ENCODE results near the gene CD48. TPM values are rescaled to one million over a fixed set of nuclear protein-coding genes. Genes with fewer than 3 reads are reported as not detected.

The CD48 gene
- total RNA-seq, 8 experiments from 2014 or later = 0.05 to 1.3 (median 0.32) TPM; not detected in 4

DNA sequence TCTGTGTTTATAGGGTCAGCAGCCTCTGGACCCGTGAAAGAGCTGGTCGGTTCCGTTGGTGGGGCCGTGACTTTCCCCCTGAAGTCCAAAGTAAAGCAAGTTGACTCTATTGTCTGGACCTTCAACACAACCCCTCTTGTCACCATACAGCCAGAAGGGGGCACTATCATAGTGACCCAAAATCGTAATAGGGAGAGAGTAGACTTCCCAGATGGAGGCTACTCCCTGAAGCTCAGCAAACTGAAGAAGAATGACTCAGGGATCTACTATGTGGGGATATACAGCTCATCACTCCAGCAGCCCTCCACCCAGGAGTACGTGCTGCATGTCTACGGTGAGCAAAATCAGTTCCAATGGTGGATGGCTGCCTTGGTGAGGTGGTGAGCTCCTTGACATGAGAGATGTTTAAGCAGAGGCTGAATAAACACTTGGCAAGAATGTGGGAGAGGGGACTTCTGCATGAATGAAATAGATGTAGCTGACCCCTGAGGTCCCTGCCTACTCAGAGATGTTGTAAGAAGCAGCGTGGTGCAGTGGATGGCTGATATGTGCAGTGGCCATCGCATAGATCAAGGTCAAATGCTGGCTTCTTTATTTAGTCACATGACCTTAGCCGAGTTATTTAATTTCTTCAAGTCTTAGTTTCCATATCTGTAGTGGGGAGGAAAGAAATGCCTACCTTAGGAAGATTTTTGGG is 36.7 kb upstream of the CD48 start:
- H3K27ac ChIP-seq = no peak overlapping the region
- H3K4me1 ChIP-seq (replicated peaks in 1 of 2) = peaks cover 0 to 5% of the 10 kb centered on the region in 2 donors
- 29 to 93% (median 81%) methylated on average over 1 to 9 of the region's 10 CpGs; no CpG with 5 or more reads in 2 of the 10 experiments for WGBS, 10 experiments
- in situ Hi-C loops (cut with MboI; ENCODE audit: low pct_unique_long_range_greater_than_20kb in 2 of 9, low sequenced_read_pairs in 9 of 9, unreplicated experiment in 9 of 9) = loop anchor here in 1 of 9 experiments (25.0 kb wide), 1 partner anchor 239 kb away; no protein-coding TSS in a partner anchor
- peak in 2 of 8 experiments; percentile 55 to 79 for ATAC-seq (replicated peaks in 6 of 8)
- no peak overlapping the region for H3K4me3 ChIP-seq

DNA sequence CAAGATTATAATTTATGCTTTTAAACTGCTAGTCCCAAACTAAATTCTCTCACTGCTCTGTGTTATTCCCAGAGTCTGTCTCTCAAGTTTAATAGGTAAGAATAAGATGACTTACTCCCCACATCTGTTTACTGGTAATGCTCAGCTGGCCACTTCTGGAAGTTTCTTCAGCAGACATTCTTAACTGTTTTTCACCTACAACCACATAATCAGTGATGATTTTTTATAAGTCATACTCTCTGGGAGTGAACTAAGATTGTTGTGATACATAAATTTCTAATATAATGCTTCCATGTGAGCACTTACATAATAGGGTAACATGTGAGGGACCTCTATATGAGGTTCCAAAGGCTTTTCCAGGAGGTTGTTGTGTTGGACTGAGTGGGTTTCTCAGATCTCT is 36.1 kb upstream of the CD48 start:
- Histone ChIP-seq H3K27ac (no peak overlapping the region), H3K4me1 (replicated peaks in 1 of 2) (peaks cover 0 to 4% of the 10 kb centered on the region in 2 donors), H3K4me3 (no peak overlapping the region)
- no peak for ATAC-seq (replicated peaks in 6 of 8)
- in situ Hi-C loops (cut with MboI; ENCODE audit: low pct_unique_long_range_greater_than_20kb in 2 of 9, low sequenced_read_pairs in 9 of 9, unreplicated experiment in 9 of 9) = loop anchor here in 1 of 9 experiments (25.0 kb wide), 1 partner anchor 240 kb away; no protein-coding TSS in a partner anchor

DNA sequence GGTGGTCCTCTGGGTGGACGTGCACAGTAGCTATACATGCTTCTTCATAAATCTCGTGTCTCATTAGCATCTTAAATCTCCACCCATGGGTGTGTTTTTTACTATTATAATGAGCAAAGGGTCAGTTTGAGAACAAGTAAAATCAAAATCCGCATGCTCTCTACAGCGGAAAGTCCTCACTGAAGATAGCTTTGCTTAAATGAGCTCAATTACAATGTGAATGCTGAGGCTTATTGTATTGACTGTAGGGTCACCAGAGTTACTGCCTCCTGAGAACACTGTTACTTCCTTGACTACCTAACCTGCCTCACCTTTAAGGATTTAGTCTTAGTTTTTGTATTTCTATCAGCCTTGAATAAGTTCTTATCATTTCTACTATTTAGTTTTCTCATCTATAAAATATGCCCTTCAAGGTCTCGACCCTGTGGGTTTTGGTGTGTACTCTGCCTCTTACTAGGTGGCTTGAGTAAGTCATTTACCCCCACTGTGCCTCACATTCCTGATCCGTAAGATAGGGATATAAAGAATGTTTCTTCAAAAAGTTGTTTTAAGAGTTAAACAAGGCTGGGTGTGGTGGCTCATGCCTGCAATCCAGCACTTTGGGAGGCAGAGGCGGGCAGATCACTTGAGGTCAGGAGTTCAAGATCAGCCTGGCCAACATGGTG is 35.3 kb upstream of the CD48 start:
- Histone ChIP-seq H3K27ac (no peak overlapping the region), H3K4me3 (no peak overlapping the region), H3K4me1 (replicated peaks in 1 of 2) (peaks cover 0 to 4% of the 10 kb centered on the region in 2 donors)
- 0 to 79% (median 55%) methylated on average over 1 to 7 of the region's 7 CpGs; no CpG with 5 or more reads in 1 of the 10 experiments for WGBS, 10 experiments
- ATAC-seq (replicated peaks in 6 of 8) = peak in 2 of 8 experiments; percentile 30 to 73
- in situ Hi-C loops (cut with MboI; ENCODE audit: low pct_unique_long_range_greater_than_20kb in 2 of 9, low sequenced_read_pairs in 9 of 9, unreplicated experiment in 9 of 9) = loop anchor here in 1 of 9 experiments (25.0 kb wide), 1 partner anchor 240 kb away; no protein-coding TSS in a partner anchor

DNA sequence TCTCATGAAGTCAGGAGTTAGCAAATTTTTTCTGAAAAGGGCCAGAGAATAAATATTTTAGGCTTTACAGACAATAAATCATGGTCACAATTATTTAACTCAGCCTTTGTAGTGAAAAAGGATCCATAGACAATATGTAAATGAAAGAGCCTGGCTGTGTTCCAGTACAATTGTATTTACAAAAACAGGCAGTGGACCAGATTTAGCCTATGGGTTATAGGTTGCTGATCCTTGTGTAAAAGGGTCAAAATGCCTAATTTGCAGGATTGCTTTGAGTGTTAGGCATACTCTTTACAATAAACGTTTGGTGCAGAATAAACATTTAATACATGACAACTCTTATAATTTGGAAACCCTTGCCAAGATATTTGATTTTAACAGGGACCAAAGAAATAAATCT is 33.9 kb upstream of the CD48 start:
- 0 to 40% (median 20%) methylated on average over 1 of the region's 1 CpG; no CpG with 5 or more reads in 1 of the 10 experiments for WGBS, 10 experiments
- ATAC-seq (replicated peaks in 6 of 8) = no peak
- no peak overlapping the region for H3K4me3 ChIP-seq
- H3K4me1 ChIP-seq (replicated peaks in 1 of 2) = peaks cover 0 to 4% of the 10 kb centered on the region in 2 donors
- H3K27ac ChIP-seq = no peak overlapping the region
- in situ Hi-C loops (cut with MboI; ENCODE audit: low pct_unique_long_range_greater_than_20kb in 2 of 9, low sequenced_read_pairs in 9 of 9, unreplicated experiment in 9 of 9) = loop anchor here in 1 of 9 experiments (25.0 kb wide), 1 partner anchor 242 kb away; no protein-coding TSS in a partner anchor

DNA sequence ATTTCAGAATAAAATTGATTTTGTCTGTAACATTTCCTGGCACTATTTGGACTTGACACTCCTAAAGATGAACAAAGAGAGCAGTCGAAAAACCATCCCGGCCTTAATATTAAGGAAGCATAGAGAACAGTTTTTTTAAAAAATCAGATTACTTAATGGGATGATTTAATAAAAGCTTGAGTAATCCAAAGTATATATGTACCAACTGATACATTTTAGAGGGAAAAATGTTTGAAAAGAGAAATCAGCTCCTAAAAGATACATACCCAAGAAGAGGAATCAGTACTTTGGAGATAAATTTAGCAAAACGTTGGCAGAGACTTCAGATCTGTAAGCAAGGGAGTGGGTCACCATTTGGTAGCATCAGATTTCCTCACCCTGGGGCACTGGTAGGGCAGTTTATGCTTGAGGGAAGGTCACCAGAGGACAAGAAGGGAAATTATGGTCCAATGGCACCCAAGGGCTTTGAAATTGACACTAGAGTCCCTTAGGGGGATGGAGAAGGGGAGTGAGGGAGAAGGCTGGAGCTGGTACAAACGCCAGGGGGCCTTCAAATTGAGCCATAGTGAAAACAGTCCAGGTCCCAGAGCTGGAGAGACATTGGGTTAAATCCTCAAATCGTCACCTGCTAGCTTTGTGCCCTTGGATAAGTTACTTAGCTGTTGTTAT is 33.4 kb upstream of the CD48 start:
- 7 to 91% (median 54%) methylated on average over 2 to 5 of the region's 5 CpGs for WGBS, 10 experiments
- no peak for ATAC-seq (replicated peaks in 6 of 8)
- in situ Hi-C loops (cut with MboI; ENCODE audit: low pct_unique_long_range_greater_than_20kb in 2 of 9, low sequenced_read_pairs in 9 of 9, unreplicated experiment in 9 of 9) = loop anchor here in 1 of 9 experiments (25.0 kb wide), 1 partner anchor 242 kb away; no protein-coding TSS in a partner anchor
- no peak overlapping the region for H3K27ac ChIP-seq
- H3K4me1 ChIP-seq (replicated peaks in 1 of 2) = peaks cover 0 to 4% of the 10 kb centered on the region in 2 donors
- H3K4me3 ChIP-seq = no peak overlapping the region

DNA sequence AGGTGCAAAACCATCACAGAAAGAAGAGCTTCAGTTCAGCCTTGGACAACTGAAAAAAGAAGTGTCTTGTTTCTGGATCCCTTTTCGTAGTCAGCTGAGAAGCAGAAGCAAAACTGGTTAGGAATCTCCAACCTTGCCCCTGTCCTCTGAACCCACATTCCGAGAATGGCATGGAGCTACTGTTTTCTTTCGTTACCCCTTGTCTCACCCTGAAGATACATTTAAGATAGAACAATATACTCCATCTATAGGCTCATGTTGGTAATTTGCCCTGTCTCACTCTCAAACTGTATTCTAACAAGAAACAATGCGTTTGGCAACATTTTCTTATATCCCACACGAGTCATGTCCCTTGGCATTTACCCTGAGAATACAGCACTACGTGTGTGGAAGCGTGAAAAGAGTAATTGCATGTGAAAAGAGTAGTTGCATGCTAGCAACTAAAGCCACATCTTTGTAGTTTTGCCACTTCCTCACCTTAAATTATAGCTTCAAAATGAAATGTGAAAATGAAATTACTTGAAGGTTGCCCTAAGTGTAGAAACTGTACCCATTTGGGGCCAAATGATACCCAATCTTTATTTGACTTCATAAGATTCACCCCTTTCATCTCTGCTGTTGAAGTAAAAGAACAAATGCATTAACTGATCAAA is 32.7 kb upstream of the CD48 start:
- in situ Hi-C loops (cut with MboI; ENCODE audit: low pct_unique_long_range_greater_than_20kb in 2 of 9, low sequenced_read_pairs in 9 of 9, unreplicated experiment in 9 of 9) = loop anchor here in 1 of 9 experiments (25.0 kb wide), 1 partner anchor 243 kb away; no protein-coding TSS in a partner anchor

DNA sequence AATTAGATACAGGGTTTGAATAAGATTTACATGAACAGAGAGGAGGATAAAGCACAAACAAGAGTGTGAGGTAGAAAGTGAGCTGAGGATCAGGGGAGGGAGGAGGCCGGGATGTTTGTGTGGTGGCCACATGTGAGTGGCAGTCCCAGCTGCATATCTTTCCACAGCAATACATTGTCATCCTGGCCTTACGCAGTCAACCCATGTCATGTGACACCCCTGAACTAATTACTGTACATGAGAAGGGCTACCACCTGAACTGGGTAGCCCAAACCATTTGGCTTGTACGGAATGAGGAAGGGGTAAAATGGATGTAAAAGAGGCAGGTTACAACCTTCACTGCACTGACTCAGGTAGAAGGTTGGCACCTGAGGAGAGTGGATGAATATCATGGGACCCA is 31.6 kb upstream of the CD48 start:
- ATAC-seq (replicated peaks in 6 of 8) = no peak
- Histone ChIP-seq H3K4me3 (no peak overlapping the region), H3K27ac (no peak overlapping the region), H3K4me1 (replicated peaks in 1 of 2) (peaks cover 0 to 4% of the 10 kb centered on the region in 2 donors)
- 20 to 100% (median 91%) methylated on average over 1 to 3 of the region's 3 CpGs; no CpG with 5 or more reads in 4 of the 10 experiments for WGBS, 10 experiments
- in situ Hi-C loops (cut with MboI; ENCODE audit: low pct_unique_long_range_greater_than_20kb in 2 of 9, low sequenced_read_pairs in 9 of 9, unreplicated experiment in 9 of 9) = loop anchor here in 1 of 9 experiments (25.0 kb wide), 1 partner anchor 244 kb away; no protein-coding TSS in a partner anchor

More for the DNA sequence above, 32.7 kb upstream of the CD48 start:
- H3K4me3 ChIP-seq = no peak overlapping the region
- 24 to 100% (median 67%) methylated on average over 1 to 7 of the region's 7 CpGs for WGBS, 10 experiments
- no peak for ATAC-seq (replicated peaks in 6 of 8)
- H3K27ac ChIP-seq = no peak overlapping the region
- peaks cover 0 to 4% of the 10 kb centered on the region in 2 donors for H3K4me1 ChIP-seq (replicated peaks in 1 of 2)

DNA sequence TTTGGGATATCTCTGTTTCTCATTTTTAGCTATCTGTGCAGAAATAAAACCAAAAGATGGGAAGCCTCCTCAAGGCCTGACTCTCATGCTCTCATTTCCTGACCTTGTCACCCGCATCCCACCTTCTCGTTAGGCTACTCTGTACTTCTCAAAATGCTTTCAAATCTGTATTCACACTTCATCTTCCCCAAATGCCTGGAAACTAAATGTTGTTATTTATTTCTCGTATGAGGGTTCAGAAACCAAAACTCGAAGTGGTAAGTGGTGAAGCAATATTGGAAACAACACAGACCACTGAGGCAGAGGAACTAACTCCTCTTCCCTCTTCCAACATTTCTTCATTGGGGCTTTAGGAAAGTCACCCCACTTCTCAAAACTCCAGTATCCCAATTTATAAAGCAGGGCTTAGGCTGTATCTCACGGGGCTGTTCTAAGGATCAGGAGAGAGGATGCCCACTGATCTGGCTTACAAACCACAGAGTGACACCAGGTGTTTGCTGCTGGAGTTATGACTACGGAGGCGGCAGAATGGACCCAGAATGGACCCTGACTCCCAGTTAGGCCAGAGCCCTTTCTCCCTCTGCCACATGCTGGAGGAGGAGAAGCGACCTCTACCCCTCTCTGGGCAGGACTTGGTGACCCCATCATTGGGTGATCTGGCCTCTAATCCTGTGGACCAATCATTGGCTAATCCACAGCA is 31.0 kb upstream of the CD48 start:
- Histone ChIP-seq H3K4me3 (no peak overlapping the region), H3K27ac (no peak overlapping the region), H3K4me1 (replicated peaks in 1 of 2) (peaks cover 0 to 4% of the 10 kb centered on the region in 2 donors)
- in situ Hi-C loops (cut with MboI; ENCODE audit: low pct_unique_long_range_greater_than_20kb in 2 of 9, low sequenced_read_pairs in 9 of 9, unreplicated experiment in 9 of 9) = loop anchor here in 1 of 9 experiments (25.0 kb wide), 1 partner anchor 245 kb away; no protein-coding TSS in a partner anchor
- WGBS, 10 experiments = 30 to 95% (median 88%) methylated on average over 2 to 7 of the region's 8 CpGs; no CpG with 5 or more reads in 1 of the 10 experiments
- no peak for ATAC-seq (replicated peaks in 6 of 8)

DNA sequence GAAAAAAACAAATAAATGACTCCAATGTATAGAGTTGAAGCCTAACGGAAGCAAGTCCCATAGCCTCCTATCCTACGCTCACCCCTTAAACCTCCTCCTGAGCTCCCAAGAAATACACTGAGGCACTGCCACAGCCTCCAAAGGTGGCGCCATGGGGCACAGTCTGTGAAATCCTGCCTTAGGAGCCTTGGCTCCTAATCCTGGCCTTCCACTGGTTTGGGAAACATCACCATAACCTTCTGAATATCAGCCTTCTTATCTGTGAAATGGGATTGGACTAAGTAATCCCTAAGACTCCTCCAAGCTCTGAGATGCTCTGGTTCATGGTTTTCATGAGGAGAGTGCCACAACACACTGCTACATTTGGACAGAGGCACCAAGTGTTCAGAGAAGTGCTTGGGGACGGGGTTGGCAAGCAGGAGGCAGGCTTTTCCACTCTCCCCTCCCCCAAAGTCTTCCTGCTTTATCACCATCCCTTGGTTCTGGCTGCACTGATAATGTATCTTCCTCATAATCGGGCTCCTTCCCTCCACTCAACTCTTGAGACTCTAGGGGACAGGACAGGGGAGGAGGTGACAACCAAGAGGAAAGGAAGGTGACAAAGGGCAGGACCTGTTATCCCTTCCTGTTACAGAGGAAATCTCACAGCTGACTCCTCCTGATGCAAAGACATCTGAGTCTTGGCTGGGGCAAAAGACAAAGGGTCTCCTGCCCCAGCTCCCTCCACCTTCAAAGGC is 30.2 kb upstream of the CD48 start:
- H3K4me1 ChIP-seq (replicated peaks in 1 of 2) = peaks cover 0 to 3% of the 10 kb centered on the region in 2 donors
- no peak overlapping the region for H3K4me3 ChIP-seq
- WGBS, 10 experiments = 6 to 83% (median 62%) methylated on average over 2 to 5 of the region's 5 CpGs; no CpG with 5 or more reads in 2 of the 10 experiments
- ATAC-seq (replicated peaks in 6 of 8) = no peak
- in situ Hi-C loops (cut with MboI; ENCODE audit: low pct_unique_long_range_greater_than_20kb in 2 of 9, low sequenced_read_pairs in 9 of 9, unreplicated experiment in 9 of 9) = loop anchor here in 1 of 9 experiments (25.0 kb wide), 1 partner anchor 246 kb away; no protein-coding TSS in a partner anchor
- no peak overlapping the region for H3K27ac ChIP-seq

DNA sequence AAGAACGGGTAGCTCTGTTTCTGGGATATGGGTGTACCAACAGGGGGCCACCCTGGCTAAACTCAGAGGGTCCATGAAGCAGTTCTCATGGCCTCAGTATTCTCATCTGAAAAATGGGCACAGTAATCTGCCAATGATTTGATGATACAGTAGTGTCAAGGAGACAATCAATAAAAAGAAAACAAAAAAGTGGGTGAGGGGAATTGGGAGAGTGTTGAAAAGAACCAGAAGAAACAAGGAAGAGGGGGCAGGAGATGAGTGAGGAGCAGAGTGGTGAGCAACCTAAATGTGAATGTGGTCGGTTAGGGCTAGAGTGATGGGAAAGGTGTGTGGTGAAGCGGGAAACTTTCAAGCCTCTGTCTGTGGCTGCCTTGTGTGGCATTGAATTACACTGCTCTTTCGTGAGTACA is 29.5 kb upstream of the CD48 start:
- no peak for ATAC-seq (replicated peaks in 6 of 8)
- Histone ChIP-seq H3K4me3 (no peak overlapping the region), H3K4me1 (replicated peaks in 1 of 2) (no peaks in the 10 kb centered on the region), H3K27ac (no peak overlapping the region)
- 29 to 95% (median 89%) methylated on average over 2 to 4 of the region's 4 CpGs for WGBS, 10 experiments
- in situ Hi-C loops (cut with MboI; ENCODE audit: low pct_unique_long_range_greater_than_20kb in 2 of 9, low sequenced_read_pairs in 9 of 9, unreplicated experiment in 9 of 9) = loop anchor here in 1 of 9 experiments (25.0 kb wide), 1 partner anchor 246 kb away; no protein-coding TSS in a partner anchor

DNA sequence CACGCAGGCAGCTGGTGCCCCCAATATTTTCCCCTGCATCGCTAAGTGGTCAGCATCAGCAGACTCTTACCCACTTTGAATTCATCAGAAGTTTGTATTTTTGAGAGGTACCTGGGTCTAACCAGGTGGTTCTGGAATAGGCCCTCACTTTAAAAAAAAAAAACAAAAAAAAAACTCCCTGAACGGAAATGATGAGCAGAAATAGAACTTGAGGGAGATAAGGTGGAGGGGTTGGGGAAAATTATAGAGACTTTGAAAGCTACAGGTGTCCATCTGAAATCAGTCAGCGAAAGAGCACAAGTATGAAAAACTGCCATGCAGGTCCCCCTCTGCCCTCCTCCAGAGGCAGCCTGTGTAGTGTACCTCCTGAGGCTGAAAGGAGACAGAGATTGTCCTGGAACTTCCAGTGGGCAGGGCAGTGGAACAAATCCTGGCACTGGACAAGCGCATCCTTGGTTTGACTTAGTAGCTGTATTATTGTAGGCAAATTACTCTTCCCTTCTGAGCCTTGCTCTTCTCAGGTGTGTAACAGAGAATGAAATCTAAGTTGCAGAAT is 28.6 kb upstream of the CD48 start:
- Histone ChIP-seq H3K27ac (no peak overlapping the region), H3K4me1 (replicated peaks in 1 of 2) (no peaks in the 10 kb centered on the region), H3K4me3 (no peak overlapping the region)
- in situ Hi-C loops (cut with MboI; ENCODE audit: low pct_unique_long_range_greater_than_20kb in 2 of 9, low sequenced_read_pairs in 9 of 9, unreplicated experiment in 9 of 9) = loop anchor here in 1 of 9 experiments (25.0 kb wide), 1 partner anchor 247 kb away; no protein-coding TSS in a partner anchor
- WGBS, 10 experiments = 10 to 97% (median 86%) methylated on average over 1 to 5 of the region's 5 CpGs; no CpG with 5 or more reads in 1 of the 10 experiments
- ATAC-seq (replicated peaks in 6 of 8) = no peak

Data from motor neuron (in vitro differentiated cells).